ENCODE measurements around the gene ZPBP.

DNA sequence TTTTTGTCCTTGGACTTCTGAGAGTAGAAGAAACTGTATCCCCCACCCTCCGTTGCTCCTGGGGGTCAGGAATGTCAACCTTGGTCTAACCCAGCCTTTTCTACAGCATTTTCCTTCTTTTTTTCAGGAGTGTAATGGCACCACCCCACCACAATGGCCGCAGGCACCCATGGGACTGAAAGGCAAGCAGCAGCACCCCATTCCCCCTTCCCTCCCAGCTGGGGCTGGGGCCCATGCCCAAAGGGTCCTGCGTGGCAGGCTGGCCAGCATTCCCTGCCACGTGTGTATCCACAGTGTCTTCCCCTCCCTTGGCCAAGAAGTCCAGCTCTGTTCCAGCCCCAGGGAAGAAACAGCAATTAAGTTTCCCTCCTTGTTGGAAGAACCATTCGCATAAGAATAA is 106.9 kb downstream of the ZPBP start:
- TF ChIP-seq, protein P1, sequence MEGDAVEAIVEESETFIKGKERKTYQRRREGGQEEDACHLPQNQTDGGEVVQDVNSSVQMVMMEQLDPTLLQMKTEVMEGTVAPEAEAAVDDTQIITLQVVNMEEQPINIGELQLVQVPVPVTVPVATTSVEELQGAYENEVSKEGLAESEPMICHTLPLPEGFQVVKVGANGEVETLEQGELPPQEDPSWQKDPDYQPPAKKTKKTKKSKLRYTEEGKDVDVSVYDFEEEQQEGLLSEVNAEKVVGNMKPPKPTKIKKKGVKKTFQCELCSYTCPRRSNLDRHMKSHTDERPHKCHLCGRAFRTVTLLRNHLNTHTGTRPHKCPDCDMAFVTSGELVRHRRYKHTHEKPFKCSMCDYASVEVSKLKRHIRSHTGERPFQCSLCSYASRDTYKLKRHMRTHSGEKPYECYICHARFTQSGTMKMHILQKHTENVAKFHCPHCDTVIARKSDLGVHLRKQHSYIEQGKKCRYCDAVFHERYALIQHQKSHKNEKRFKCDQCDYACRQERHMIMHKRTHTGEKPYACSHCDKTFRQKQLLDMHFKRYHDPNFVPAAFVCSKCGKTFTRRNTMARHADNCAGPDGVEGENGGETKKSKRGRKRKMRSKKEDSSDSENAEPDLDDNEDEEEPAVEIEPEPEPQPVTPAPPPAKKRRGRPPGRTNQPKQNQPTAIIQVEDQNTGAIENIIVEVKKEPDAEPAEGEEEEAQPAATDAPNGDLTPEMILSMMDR (IDR thresholded peaks at IDR 0.05; ENCODE audit: poor library complexity) = no peak
- TF ChIP-seq EZH2 (IDR thresholded peaks at IDR 0.05; ENCODE audit: borderline replicate concordance) = no peak

Data from hepatocyte (in vitro differentiated cells).